Measurements from ENCODE around the gene MAGEA1. TPM values are rescaled to one million over a fixed set of nuclear protein-coding genes. Genes with fewer than 3 reads are reported as not detected.

Gene MAGEA1
- total RNA-seq, 4 donors from 2014 or later = not detected

DNA sequence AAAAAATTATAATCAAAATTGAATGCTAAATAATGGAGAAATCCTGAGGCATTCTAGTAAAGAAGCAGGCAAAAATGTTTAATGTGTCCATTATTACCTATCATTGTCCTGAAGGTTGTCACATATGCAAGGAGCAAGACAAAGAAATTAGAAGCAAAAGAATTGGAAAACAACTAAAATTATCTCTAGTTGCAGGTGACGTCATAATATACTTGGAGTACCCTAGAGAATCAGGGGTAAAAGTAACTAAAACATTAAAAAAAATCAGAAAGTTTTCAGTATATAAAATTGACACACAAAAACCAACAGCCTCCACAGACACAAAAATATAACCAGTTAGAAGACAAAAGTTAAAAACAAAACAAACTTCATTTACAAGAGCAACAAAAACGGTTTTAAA is 21.4 kb downstream of the MAGEA1 start:
- DNase-seq (ENCODE audit: low spot score in 2 of 2) = no peak
- intact Hi-C loops (cut with DNase I; ENCODE audit: low total_unique reads) = no loop called here
- no peak overlapping the region for H3K4me3 ChIP-seq (ENCODE audit: low read depth, poor library complexity, severe bottlenecking)
- TF ChIP-seq, protein P1, sequence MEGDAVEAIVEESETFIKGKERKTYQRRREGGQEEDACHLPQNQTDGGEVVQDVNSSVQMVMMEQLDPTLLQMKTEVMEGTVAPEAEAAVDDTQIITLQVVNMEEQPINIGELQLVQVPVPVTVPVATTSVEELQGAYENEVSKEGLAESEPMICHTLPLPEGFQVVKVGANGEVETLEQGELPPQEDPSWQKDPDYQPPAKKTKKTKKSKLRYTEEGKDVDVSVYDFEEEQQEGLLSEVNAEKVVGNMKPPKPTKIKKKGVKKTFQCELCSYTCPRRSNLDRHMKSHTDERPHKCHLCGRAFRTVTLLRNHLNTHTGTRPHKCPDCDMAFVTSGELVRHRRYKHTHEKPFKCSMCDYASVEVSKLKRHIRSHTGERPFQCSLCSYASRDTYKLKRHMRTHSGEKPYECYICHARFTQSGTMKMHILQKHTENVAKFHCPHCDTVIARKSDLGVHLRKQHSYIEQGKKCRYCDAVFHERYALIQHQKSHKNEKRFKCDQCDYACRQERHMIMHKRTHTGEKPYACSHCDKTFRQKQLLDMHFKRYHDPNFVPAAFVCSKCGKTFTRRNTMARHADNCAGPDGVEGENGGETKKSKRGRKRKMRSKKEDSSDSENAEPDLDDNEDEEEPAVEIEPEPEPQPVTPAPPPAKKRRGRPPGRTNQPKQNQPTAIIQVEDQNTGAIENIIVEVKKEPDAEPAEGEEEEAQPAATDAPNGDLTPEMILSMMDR (IDR thresholded peaks at IDR 0.05) = no peak
- TF ChIP-seq POLR2A (IDR thresholded peaks at IDR 0.05) = no peak
- WGBS, 2 donors = 51 to 76% methylated on average over 2 of the region's 2 CpGs

DNA sequence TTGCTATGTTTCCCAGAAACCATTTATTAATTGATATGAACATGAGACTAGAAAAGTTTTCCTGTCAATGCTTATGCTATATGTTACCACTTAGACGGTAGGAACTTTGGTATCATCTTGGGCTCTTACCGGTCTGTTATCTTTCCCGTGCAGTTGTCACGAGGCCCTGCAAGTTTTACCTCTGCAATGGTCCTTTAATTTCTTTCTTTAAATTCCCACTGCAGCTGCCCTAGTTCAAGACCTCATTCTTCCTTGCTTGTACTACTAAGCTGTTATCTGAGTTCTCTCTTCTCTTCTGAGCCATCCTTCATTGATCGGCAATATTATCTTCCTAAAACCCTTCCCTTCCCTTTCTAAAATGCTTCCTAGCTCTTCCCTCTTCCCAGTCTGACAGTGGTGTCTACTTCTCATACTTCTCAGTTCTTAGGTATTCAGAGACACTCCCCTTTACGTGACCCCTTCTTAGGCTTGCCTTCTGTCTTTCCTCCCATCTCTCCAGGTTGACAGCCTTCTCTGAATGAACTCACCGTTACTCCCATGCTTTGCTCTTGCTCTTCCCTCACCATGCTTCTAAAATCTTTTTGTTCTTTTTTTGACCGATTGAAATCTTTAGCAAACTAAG is 27.5 kb downstream of the MAGEA1 start:
- 80 to 87% methylated on average over 8 of the region's 8 CpGs for WGBS, 2 donors
- DNase-seq (ENCODE audit: low spot score in 2 of 2) = no peak
- TF ChIP-seq, protein P1 (IDR thresholded peaks at IDR 0.05) = no peak
- no peak for TF ChIP-seq POLR2A (IDR thresholded peaks at IDR 0.05)
- H3K4me3 ChIP-seq (ENCODE audit: low read depth, poor library complexity, severe bottlenecking) = no peak overlapping the region
- intact Hi-C loops (cut with DNase I; ENCODE audit: low total_unique reads) = no loop called here

GRCh38 chrX:153209347-153209746 is 30.3 kb downstream of the MAGEA1 start:
- WGBS, 2 donors = 80 to 87% methylated on average over 3 of the region's 3 CpGs
- no peak for TF ChIP-seq POLR2A (IDR thresholded peaks at IDR 0.05)
- TF ChIP-seq, protein P1 (IDR thresholded peaks at IDR 0.05) = no peak
- DNase-seq (ENCODE audit: low spot score in 2 of 2) = no peak
- intact Hi-C loops (cut with DNase I; ENCODE audit: low total_unique reads) = no loop called here
- H3K4me3 ChIP-seq (ENCODE audit: low read depth, poor library complexity, severe bottlenecking) = no peak overlapping the region

DNA sequence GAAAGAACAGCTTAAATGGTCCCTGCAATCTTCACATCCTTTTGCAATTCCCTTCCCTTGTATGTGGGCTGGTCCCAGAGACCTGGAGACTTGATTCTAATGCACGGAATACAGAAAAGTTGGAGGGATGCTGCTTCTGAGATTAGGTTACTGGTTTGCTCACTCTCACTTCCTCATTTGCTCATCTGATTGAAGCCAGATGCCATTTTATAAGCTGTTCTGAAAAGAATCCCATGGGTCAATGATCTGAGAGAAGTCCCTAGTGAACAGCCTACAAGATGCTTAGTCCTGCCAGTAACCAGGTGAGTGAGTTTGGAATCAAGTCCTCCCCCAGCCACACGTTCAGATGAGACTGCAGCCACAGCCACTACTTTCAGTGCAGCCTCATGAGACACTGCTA is 35.9 kb downstream of the MAGEA1 start:
- 35 to 38% methylated on average over 2 of the region's 2 CpGs for WGBS, 2 donors
- TF ChIP-seq POLR2A (IDR thresholded peaks at IDR 0.05) = no peak
- TF ChIP-seq, protein P1 (IDR thresholded peaks at IDR 0.05) = no peak
- H3K4me3 ChIP-seq (ENCODE audit: low read depth, poor library complexity, severe bottlenecking) = no peak overlapping the region
- intact Hi-C loops (cut with DNase I; ENCODE audit: low total_unique reads) = no loop called here
- DNase-seq (ENCODE audit: low spot score in 2 of 2) = no peak

GRCh38 chrX:153216926-153217325 is 37.8 kb downstream of the MAGEA1 start:
- DNase-seq (ENCODE audit: low spot score in 2 of 2) = no peak
- WGBS, 2 donors = 37 to 44% methylated on average over 1 of the region's 1 CpG
- H3K4me3 ChIP-seq (ENCODE audit: low read depth, poor library complexity, severe bottlenecking) = no peak overlapping the region
- intact Hi-C loops (cut with DNase I; ENCODE audit: low total_unique reads) = no loop called here
- TF ChIP-seq, protein P1 (IDR thresholded peaks at IDR 0.05) = no peak
- no peak for TF ChIP-seq POLR2A (IDR thresholded peaks at IDR 0.05)

Measured in lower leg skin (tissue), 4 donors.